Activated gamma-delta T cell treated with anti-CD3 and anti-CD28 coated beads, Interleukin-2, amount 50 U/mL, for 16 hours (primary cell): ENCODE data around the gene TEX261.
"Not testable (repeated sequence)": the region's sequence is repeated elsewhere in the genome, so short reads cannot be mapped to it uniquely, and the experiment has no call there.

Source experiments
- DNase-seq: peaks from one replicate; pipeline ENCODE4 v3.0.0-alpha.2; 2020; ENCODE audit warnings: low read depth

The TEX261 gene

GRCh38 chr2:70994699-70995425 lies at the start of gene TEX261:
TSS of gene TEX261 (minus strand) at chr2:70994873. CDS start at chr2:70994757, 116 bp downstream.
- peak; percentile 83 for DNase-seq

- no peak for DNase-seq
Measured at GRCh38 chr2:71043531-71044407, 49.1 kb upstream of the TEX261 start.

GRCh38 chr2:71042287-71042686 lies 47.6 kb upstream of the TEX261 start:
- DNase-seq, result no peak

GRCh38 chr2:71036296-71036695 lies 41.6 kb upstream of the TEX261 start:
- DNase-seq, result not testable (repeated sequence)

- DNase-seq, result peak; percentile 47
Measured at GRCh38 chr2:71023553-71024243, 29.0 kb upstream of the TEX261 start.

- not testable (repeated sequence) for DNase-seq
Measured at GRCh38 chr2:71021394-71021793, 26.7 kb upstream of the TEX261 start.

GRCh38 chr2:71019989-71020388 lies 25.3 kb upstream of the TEX261 start:
- not testable (repeated sequence) for DNase-seq

- DNase-seq, result no peak
Measured at GRCh38 chr2:71018625-71019024, 24.0 kb upstream of the TEX261 start.

GRCh38 chr2:71011786-71012185 lies 17.1 kb upstream of the TEX261 start:
- DNase-seq, result not testable (repeated sequence)

- no peak for DNase-seq
Measured at GRCh38 chr2:71008342-71008741, 13.7 kb upstream of the TEX261 start.

GRCh38 chr2:71006955-71007799 lies 12.5 kb upstream of the TEX261 start:
- DNase-seq, result no peak

- DNase-seq, result no peak
Measured at GRCh38 chr2:71006323-71006722, 11.7 kb upstream of the TEX261 start.

GRCh38 chr2:71005271-71006202 lies 10.9 kb upstream of the TEX261 start:
- DNase-seq, result no peak

- no peak for DNase-seq
Measured at GRCh38 chr2:71004857-71005256, 10.2 kb upstream of the TEX261 start.

- no peak for DNase-seq
Measured at GRCh38 chr2:71003966-71004755, 9.5 kb upstream of the TEX261 start.

- DNase-seq, result no peak
Measured at GRCh38 chr2:71003396-71003795, 8.7 kb upstream of the TEX261 start.

GRCh38 chr2:71001981-71002570 lies 7.4 kb upstream of the TEX261 start:
- no peak for DNase-seq

GRCh38 chr2:71001592-71001927 lies 6.9 kb upstream of the TEX261 start:
- no peak for DNase-seq
